Sigmoid colon (tissue), 7 donors: ENCODE data around the gene PAIP2B. TPM values are rescaled to one million over a fixed set of nuclear protein-coding genes. Genes with fewer than 3 reads are reported as not detected.

ENCODE experiments used
- DNase-seq: peaks from one replicate; pipeline ENCODE4 v3.0.0-alpha.2; 2019
- H3K27ac ChIP-seq, 4 donors: fragments of 200-600 bp; sonication (generic); one replicate each; pipeline ENCODE4 v1.5.1; 2016 to 2019; ENCODE audit warnings: mild to moderate bottlenecking in 1 of 4
- H3K27me3 ChIP-seq, 3 donors: fragments of 200-600 bp; sonication (generic); one replicate each; pipeline ENCODE4 v1.5.1; 2019; ENCODE audit warnings: mild to moderate bottlenecking in 1 of 3
- H3K36me3 ChIP-seq, 4 donors: fragments of 200-600 bp; sonication (generic); one replicate each; pipeline ENCODE4 v1.5.1; 2016 to 2019
- H3K4me1 ChIP-seq, 4 donors: fragments of 200-600 bp; sonication (generic); one replicate each; pipeline ENCODE4 v1.5.1; 2017 to 2019
- H3K4me3 ChIP-seq, 4 donors: fragments of 200-600 bp; sonication (generic); one replicate each; pipeline ENCODE4 v1.5.1; 2017 to 2019; ENCODE audit warnings: mild to moderate bottlenecking in 2 of 4, moderate library complexity in 1 of 4
- H3K9me3 ChIP-seq, 4 donors: fragments of 200-600 bp in 3 of 4; sonication (generic) in 3 of 4; one replicate each; pipeline versions ENCODE4 v1.5.1 to v1.6.1; 2013 to 2019
- EP300 ChIP-seq, 4 donors: sonication (generic); formaldehyde crosslinking; IDR thresholded peaks; one replicate each; pipeline ENCODE4 v1.6.1; 2017; ENCODE audit warnings: antibody characterized with exemption in 4 of 4
- POLR2A ChIP-seq, 2 donors: fragments of 450-650 bp; IDR thresholded peaks; one replicate each; pipeline ENCODE4 v1.6.1; 2016; ENCODE audit warnings: antibody characterized with exemption in 2 of 2, mild to moderate bottlenecking in 2 of 2, moderate library complexity in 2 of 2
- POLR2AphosphoS5 ChIP-seq, 4 donors: sonication (generic); formaldehyde crosslinking; IDR thresholded peaks; one replicate each; pipeline ENCODE4 v1.6.1; 2017; ENCODE audit warnings: antibody characterized with exemption in 4 of 4
- WGBS, 2 donors: extraction: QIAGEN DNeasy Blood & Tissue Kit; methylation state at CpG; one replicate each; pipeline ENCODE4 v1.1.7; 2013; 5-methylcytosine and 5-hydroxymethylcytosine counted together
- intact Hi-C: fragments of 100-400 bp; cut with DNase I; formaldehyde crosslinking; loops from one replicate; pipeline ENCODE4 v1.15.1; 2023
- polyA plus RNA-seq, 3 donors: library from polyadenylated mRNA; stranded (reverse); fragments of 200-250 nt; gene quantifications; one replicate each; pipeline ENCODE4 v1.2.3, GENCODE V29; 2013
- total RNA-seq, 4 donors: library from RNA; depleted of rRNA; stranded (reverse); fragments of >200 nt; gene quantifications; one replicate each; pipeline ENCODE4 v1.1.0, GENCODE V29; 2016
- TF ChIP-seq, protein P1 (sequence below), 4 experiments: fragments of 450-650 bp in 3 of 4; fragments of 200-600 bp in 1 of 4; IDR thresholded peaks; one replicate each; pipeline ENCODE4 v1.5.1; 2016 to 2019; ENCODE audit warnings: antibody characterized with exemption in 4 of 4, mild to moderate bottlenecking in 3 of 4, moderate library complexity in 2 of 4
- donor health status: healthy with polysubstance abuse.
- donor health status: Bipolar disorder and iron deficiency.
- donor health status: healthy.

Gene PAIP2B
- total and polyA plus RNA-seq, 7 donors: 1.2 to 13.2 (median 8.0) TPM

DNA sequence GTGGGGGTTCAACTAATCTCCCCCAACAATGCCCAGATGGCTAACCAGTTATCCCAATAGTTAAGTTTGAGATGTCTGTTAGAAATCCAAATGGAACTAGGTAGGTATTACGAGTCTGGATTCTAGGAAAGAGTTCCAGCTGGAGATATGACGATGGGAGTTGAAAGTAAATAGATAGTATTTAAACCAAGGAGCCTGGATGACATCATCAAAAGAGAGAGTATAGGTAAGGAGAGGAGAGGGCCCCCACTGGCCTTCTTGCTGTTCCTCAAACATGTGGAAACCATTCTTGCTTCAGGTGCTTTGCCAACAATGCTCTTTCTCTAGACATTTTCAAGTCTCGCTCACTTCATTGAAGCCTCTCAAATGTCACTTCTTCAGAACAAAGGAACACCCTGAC lies 26.0 kb upstream of the PAIP2B start:
- H3K4me1 ChIP-seq: no peaks in the 10 kb centered on the region
- no peaks in the 10 kb centered on the region for H3K9me3 ChIP-seq
- no peak for DNase-seq
- TF ChIP-seq POLR2AphosphoS5 (IDR thresholded peaks at IDR 0.05): no peak
- no peak for TF ChIP-seq POLR2A (IDR thresholded peaks at IDR 0.05)
- TF ChIP-seq EP300 (IDR thresholded peaks at IDR 0.05): no peak
- TF ChIP-seq, protein P1, sequence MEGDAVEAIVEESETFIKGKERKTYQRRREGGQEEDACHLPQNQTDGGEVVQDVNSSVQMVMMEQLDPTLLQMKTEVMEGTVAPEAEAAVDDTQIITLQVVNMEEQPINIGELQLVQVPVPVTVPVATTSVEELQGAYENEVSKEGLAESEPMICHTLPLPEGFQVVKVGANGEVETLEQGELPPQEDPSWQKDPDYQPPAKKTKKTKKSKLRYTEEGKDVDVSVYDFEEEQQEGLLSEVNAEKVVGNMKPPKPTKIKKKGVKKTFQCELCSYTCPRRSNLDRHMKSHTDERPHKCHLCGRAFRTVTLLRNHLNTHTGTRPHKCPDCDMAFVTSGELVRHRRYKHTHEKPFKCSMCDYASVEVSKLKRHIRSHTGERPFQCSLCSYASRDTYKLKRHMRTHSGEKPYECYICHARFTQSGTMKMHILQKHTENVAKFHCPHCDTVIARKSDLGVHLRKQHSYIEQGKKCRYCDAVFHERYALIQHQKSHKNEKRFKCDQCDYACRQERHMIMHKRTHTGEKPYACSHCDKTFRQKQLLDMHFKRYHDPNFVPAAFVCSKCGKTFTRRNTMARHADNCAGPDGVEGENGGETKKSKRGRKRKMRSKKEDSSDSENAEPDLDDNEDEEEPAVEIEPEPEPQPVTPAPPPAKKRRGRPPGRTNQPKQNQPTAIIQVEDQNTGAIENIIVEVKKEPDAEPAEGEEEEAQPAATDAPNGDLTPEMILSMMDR (IDR thresholded peaks at IDR 0.05): no peak
- H3K27me3 ChIP-seq: no peaks in the 10 kb centered on the region
- 80 to 85% methylated on average over 3 of the region's 3 CpGs for WGBS, 2 donors
- intact Hi-C loops: no loop called here
- H3K27ac ChIP-seq: no peak overlapping the region
- no peak overlapping the region for H3K4me3 ChIP-seq
- H3K36me3 ChIP-seq: no peaks in the 10 kb centered on the region

DNA sequence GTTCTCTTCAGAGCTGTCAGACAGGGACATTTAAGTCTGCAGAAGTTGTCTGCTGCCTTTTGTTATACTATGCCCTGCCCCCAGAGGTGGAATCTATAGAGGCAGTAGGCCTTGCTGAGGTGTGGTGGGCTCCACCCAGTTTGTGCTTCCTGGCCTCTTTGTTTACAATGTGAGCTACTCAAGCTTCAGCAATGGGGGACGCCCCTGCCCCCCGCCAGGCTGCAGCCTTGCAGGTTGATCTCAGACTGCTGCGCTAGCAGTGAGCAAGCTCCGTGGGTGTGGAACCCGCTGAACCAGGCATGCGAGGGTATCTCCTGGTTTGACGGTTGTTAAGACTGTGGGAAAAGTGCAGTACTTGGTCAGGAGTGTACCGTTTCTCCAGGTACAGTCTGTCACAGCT lies 24.0 kb upstream of the PAIP2B start:
- intact Hi-C loops: no loop called here
- DNase-seq: no peak

DNA sequence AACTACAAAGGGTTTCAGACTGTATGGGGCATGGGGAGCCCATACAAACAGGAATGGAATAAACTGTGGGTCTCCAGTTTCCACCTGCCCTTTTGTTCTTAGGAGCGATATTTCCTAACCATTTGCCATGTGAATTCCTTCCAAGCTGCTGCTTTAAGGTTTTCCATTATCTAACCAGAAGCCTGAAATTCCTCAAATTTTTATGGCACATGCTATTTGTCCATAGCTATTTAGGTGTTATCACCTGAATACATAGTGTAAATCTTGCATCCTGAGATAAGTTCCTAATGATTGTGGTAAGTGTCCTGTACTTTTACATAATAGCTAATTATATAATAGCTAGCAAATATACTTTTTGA lies 17.4 kb upstream of the PAIP2B start:
- intact Hi-C loops: no loop called here
- no peak overlapping the region for H3K4me3 ChIP-seq

More for the DNA sequence above, 24.0 kb upstream of the PAIP2B start:
- Histone ChIP-seq H3K4me3 (no peak overlapping the region), H3K36me3 (no peaks in the 10 kb centered on the region), H3K4me1 (no peaks in the 10 kb centered on the region), H3K27me3 (no peaks in the 10 kb centered on the region), H3K27ac (no peak overlapping the region), H3K9me3 (no peaks in the 10 kb centered on the region)
- WGBS, 2 donors: 78 to 82% methylated on average over 8 of the region's 8 CpGs
- TF ChIP-seq POLR2AphosphoS5 (IDR thresholded peaks at IDR 0.05) (no peak), EP300 (IDR thresholded peaks at IDR 0.05) (no peak), POLR2A (IDR thresholded peaks at IDR 0.05) (no peak)
- TF ChIP-seq, protein P1 (IDR thresholded peaks at IDR 0.05): no peak

DNA sequence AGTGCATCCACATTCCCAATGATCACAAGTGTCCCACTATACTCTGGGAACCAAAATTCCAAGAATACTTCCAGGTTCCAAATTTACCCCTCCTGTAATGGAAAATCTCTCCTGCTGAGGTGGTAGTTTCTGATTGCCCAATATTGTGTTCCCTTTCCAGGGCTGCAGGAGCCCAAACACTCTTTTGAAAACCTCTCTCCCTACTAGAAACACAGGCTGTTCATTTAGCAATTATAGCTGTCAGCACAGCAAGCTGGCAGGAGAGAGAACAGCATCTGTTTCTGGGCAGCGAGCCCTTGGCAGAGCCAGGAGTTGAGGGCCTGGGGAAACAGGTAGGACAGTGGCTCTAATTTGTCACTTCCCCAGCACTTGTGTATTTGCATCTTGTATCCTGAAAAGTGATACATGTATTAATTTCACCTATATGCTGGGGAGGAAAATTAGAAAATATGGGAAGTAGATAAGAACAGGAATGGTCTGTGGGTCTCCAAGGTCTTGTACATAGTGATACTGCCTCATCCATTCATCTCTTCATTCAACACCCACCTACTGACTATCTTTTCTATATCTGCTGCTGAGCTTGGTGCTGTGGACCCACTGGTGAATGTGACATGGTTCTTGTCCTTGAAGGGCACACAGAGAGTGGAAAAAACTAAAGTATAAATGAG lies 16.9 kb upstream of the PAIP2B start:
- Histone ChIP-seq H3K4me1 (peaks cover 0 to 14% (median 0%) of the 10 kb centered on the region in 4 donors), H3K27ac (no peak overlapping the region), H3K27me3 (no peaks in the 10 kb centered on the region), H3K36me3 (no peaks in the 10 kb centered on the region), H3K9me3 (no peaks in the 10 kb centered on the region), H3K4me3 (no peak overlapping the region)
- 70 to 72% methylated on average over 1 of the region's 1 CpG for WGBS, 2 donors
- TF ChIP-seq POLR2AphosphoS5 (IDR thresholded peaks at IDR 0.05) (no peak), EP300 (IDR thresholded peaks at IDR 0.05) (no peak), POLR2A (IDR thresholded peaks at IDR 0.05) (no peak)
- TF ChIP-seq, protein P1 (IDR thresholded peaks at IDR 0.05): no peak
- no peak for DNase-seq
- intact Hi-C loops: no loop called here

More for the DNA sequence above, 17.4 kb upstream of the PAIP2B start:
- no peaks in the 10 kb centered on the region for H3K9me3 ChIP-seq
- H3K27me3 ChIP-seq: no peaks in the 10 kb centered on the region
- 73 to 74% methylated on average over 1 of the region's 1 CpG for WGBS, 2 donors
- no peak for DNase-seq
- H3K4me1 ChIP-seq: peaks cover 0 to 14% (median 0%) of the 10 kb centered on the region in 4 donors
- no peak for TF ChIP-seq POLR2AphosphoS5 (IDR thresholded peaks at IDR 0.05)
- no peak for TF ChIP-seq EP300 (IDR thresholded peaks at IDR 0.05)
- TF ChIP-seq POLR2A (IDR thresholded peaks at IDR 0.05): no peak
- TF ChIP-seq, protein P1 (IDR thresholded peaks at IDR 0.05): no peak
- H3K27ac ChIP-seq: no peak overlapping the region
- no peaks in the 10 kb centered on the region for H3K36me3 ChIP-seq

DNA sequence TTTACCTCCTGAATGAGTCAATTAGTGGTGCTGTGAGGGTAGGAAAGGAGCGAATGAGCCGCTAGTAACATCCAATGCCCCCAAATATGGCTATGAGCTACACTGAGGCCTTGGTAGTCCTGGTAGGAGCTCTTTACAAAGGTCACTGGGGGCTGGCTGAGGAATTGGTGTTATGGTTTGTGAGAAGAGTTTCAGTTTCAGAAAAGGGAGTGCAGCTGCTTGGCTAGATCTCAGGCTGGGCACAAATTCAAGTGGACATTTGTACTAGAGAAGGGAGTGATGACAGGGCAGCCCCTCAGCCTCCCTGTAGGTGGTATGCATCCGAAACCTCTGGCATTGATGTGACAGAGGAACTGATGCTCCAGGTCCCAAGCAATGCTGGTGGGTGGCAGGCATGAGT lies 13.9 kb upstream of the PAIP2B start:
- H3K4me1 ChIP-seq: peaks cover 0 to 14% (median 0%) of the 10 kb centered on the region in 4 donors
- H3K9me3 ChIP-seq: no peaks in the 10 kb centered on the region
- DNase-seq: no peak
- no peaks in the 10 kb centered on the region for H3K36me3 ChIP-seq
- H3K27me3 ChIP-seq: no peaks in the 10 kb centered on the region
- intact Hi-C loops: no loop called here
- H3K27ac ChIP-seq: no peak overlapping the region
- TF ChIP-seq POLR2A (IDR thresholded peaks at IDR 0.05) (no peak), EP300 (IDR thresholded peaks at IDR 0.05) (no peak), POLR2AphosphoS5 (IDR thresholded peaks at IDR 0.05) (no peak)
- TF ChIP-seq, protein P1 (IDR thresholded peaks at IDR 0.05): no peak
- H3K4me3 ChIP-seq: no peak overlapping the region
- 80 to 87% methylated on average over 3 of the region's 3 CpGs for WGBS, 2 donors
